GM13976 (cell line): Measurements from ENCODE around the gene MYBBP1A.

Experiments
- DNase-seq: peaks from one replicate; pipeline ENCODE4 v3.0.0; 2012; ENCODE audit warnings: low spot score
- in situ Hi-C: fragments of 300-500 bp; cut with MboI; formaldehyde crosslinking; loops from one replicate; pipeline ENCODE4 v1.12.0; 2022; ENCODE audit warnings: low sequenced_read_pairs, mixed read lengths, inconsistent platforms; ENCODE audit not compliant: unreplicated experiment
- TF ChIP-seq, protein P1 (sequence below): IDR thresholded peaks from 2 replicates; pipeline ENCODE4 v1.5.1; 2012; ENCODE audit warnings: borderline replicate concordance, mild to moderate bottlenecking; ENCODE audit not compliant: insufficient read depth; ENCODE audit errors: extremely low read depth, missing control alignments, control extremely low read depth

Gene MYBBP1A

DNA sequence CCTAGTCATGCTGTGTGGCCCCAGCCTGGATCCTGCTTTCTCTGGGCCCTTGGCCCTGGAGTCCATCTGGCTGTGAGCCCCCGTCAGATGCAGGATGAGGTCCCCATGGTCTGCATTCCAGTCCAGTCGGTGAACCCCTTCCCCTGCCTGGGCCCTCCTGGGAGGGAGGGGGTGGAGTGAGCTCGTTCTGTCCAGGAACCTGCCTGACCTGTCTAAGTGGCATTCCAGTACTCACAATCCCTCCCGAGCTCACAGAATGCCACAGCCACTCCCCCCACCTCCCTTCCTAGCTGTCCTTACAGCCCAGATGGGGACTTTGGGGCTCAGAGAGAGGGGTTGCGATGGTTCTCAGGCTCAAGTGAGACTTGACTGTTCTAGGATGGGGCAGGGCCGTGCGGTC, 41.0 kb downstream of the MYBBP1A start:
- DNase-seq: no peak
- TF ChIP-seq, protein P1, sequence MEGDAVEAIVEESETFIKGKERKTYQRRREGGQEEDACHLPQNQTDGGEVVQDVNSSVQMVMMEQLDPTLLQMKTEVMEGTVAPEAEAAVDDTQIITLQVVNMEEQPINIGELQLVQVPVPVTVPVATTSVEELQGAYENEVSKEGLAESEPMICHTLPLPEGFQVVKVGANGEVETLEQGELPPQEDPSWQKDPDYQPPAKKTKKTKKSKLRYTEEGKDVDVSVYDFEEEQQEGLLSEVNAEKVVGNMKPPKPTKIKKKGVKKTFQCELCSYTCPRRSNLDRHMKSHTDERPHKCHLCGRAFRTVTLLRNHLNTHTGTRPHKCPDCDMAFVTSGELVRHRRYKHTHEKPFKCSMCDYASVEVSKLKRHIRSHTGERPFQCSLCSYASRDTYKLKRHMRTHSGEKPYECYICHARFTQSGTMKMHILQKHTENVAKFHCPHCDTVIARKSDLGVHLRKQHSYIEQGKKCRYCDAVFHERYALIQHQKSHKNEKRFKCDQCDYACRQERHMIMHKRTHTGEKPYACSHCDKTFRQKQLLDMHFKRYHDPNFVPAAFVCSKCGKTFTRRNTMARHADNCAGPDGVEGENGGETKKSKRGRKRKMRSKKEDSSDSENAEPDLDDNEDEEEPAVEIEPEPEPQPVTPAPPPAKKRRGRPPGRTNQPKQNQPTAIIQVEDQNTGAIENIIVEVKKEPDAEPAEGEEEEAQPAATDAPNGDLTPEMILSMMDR: no peak
- in situ Hi-C loops: no loop called here

DNA sequence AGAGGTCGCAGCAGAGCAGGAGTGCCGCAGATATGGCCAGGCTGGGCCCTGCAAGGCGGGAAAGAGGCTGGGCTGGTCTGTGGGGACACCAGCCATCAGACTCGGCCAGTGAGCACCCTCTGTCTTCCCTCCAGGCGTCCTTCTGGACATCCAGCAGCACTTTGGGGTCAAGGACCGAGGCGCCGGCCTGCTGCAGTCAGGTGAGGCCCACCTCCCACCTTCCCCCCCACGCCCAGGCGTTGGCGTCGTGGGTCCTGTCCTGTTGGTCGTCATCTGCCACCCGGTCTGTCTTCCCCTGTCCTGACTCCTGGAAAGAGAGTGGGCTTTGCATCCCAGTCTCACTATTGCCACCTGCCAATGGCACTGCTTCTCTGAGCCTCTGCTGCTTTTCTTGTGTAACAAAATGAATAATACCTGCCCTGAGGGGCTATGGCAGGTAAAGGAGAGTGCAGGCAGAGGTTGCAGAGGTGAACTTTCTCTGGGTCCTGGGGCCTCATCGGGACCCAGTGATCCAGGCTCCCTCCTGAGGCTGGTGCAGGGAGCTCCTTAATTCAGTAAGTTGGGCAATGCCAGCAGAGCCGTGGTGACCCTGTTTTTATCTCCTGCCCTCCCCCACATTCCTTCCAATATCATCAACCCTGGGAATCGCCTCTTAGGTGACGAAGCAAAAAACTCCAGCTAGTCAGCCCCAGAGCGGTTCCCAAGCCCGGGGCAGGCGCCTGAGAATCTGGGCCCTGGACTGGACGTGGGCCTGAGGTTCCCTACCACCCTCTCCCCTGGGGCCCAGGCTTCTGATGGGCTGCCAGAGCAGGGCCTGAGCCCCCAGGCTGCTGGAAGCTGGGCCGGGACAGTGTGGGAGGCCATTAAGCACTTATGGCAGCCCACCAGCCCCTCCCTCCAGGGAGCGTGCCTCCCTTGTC, 41.8 kb downstream of the MYBBP1A start:
- DNase-seq: no peak
- in situ Hi-C loops: no loop called here
- TF ChIP-seq, protein P1: no peak

DNA sequence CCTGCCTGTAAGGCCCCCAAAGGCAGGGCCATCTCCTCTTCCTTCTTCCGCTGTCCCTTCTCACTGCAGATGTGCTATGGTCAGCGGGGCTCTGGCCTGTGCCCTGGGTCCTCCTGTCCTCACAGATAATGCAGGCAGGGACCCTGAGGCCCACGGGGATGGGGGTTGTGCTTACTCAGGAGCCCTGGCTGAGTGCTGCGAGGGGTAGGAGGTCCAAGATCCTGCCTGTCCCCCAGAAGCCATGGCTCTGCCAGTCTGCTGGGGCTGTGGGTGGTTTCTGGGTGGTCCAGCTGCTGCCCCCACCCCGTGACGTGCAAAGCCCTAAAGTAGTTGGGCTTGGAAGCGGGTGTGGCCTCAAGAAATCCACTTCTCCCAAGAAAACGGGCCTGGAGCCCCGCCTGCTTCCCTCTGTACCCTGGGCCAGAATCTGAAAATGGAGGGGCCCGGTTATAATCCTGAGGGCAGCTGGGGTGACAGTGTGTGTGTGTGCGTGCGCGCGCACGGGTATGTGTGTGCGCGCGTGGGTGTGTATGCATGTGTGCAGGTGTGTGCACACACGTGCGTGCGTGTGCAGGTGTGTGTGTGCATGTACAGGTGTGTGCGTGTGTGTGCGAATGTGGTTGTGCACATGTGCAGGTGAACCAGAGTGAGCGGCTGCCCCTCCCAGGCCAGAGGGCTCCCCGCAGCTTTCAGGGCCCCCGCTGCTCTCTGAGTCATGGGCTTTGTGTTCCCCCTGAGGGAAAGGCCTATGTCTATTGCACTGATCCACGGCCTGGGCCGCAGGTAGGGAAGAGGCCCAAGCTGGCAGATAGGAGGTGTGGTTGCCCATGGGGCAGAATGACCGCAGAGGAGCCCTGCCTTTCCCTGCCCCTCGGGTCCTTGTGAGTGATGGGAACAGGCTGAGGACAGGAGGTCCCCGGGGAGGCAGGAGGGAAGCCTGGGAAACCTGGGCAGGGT, 42.8 kb downstream of the MYBBP1A start:
- DNase-seq: no peak
- in situ Hi-C loops: no loop called here
- TF ChIP-seq, protein P1: no peak

DNA sequence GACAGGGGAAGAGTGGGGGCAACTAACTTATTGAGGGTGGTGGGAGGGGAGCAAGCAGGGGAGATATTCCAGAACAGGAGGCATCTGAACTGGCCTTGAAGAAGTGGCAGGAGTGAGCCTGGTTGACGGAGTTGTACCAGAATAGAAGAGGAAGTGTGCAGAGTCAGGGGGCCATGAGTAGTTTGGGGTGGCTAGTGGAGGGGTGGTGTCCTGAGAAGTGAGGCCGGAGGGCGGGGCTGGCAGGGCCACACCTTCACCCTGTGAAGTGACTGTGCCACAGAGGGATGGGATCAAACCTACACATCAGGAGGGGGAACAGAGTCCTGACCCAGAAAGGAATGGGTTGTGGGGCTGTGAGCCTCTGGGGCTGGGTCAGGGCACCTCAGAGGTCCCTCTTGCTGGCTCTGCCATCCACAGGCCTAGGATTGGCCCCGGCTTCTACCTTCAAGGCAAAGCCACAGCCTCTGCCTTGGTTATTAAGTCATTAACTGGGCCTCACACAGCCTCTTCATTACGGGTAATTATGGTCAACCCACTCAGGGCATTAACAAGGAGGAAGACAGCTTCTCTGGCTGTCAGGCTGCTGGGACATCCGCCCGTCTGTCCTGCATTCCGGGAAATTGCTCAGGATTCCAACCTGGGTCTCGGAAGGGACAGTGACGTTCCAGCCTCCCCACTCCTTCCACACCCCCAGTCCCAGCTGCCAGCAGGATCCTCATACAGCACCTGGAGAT, 43.8 kb downstream of the MYBBP1A start:
- TF ChIP-seq, protein P1: no peak
- in situ Hi-C loops: no loop called here
- no peak for DNase-seq

DNA sequence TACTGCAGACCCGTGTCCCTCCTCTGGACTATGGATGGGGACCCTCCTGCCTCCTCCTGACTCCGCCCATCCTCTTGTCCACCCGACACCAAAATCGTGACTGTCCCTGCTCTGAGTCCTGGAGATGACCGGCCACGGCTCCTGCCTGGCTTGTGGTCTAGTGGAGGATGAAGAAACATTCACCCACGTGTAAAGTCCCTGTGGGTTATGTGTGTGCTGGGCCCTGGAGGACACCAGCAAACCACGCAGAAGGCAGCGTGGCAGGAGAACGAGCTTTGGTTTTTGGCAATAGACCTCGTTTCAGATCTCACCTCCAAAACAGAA, 44.6 kb downstream of the MYBBP1A start:
- DNase-seq: no peak
- in situ Hi-C loops: no loop called here

More for the DNA sequence above, 44.6 kb downstream of the MYBBP1A start:
- TF ChIP-seq, protein P1: no peak
